ENCODE data around the gene LCLAT1.

LCLAT1 gene

GRCh38 chr2:30516166-30516565 is 69.1 kb downstream of the LCLAT1 start:
- no peak for DNase-seq

- no peak for DNase-seq
Observed at GRCh38 chr2:30519796-30520195, 72.8 kb downstream of the LCLAT1 start.

DNA sequence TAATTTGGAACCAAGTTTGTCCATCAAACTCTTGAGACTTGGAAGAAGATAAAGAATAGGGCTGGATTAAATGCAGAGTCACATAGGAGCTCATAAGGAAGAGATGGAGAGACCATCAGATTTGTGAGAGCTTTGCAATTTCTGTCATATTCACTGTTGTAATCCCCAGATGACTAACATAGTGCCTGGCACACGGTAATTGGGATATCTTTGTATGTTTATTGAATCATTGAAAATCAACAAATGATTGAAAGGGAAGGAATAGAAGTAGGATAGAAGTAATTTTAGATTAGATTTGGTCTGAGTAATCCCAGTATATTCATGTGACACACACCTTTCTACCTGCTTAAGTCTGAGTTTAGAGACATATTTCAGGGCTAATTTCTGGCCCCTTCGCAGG is 75.4 kb downstream of the LCLAT1 start:
- DNase-seq: no peak

DNA sequence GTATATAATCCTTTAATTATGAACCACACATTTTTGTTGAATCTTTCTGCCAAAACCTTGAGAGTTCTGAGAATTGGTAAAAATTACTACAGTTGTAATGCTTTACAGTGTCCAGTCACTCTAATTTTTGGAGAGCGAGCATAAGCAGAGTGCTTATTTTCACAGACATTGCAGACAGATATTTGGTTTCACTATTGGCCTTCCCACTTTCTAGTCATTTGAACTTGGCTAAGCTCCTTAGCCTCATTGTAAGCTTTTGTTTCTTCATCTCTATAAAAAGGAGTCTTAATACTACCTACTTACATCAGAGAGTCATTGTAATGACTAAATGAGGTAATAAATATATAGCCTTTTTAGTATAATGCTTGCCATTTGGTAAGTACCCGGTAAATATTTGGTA is 80.4 kb downstream of the LCLAT1 start:
- peak; percentile 7 for DNase-seq

DNA sequence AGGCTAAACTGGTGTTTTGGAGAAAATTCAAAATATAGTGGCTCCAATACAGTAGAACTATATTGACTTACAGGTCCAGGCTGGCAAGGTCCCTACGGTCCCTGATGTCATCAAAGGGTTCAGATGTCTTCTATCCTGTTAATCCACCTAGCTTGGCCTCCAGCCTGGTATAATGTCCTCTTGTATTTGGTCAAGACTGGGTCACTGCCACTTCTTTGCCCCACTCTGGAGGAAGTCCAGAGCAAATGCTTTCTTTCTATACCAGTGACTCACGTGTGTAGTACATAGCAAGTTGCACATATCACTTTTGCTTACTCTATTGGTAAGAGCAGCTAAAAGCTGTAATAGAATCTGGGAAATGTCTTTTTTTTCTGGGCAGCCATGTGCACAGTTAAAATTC is 80.8 kb downstream of the LCLAT1 start:
- DNase-seq: peak; percentile 25

GRCh38 chr2:30530346-30530745 is 83.3 kb downstream of the LCLAT1 start:
- DNase-seq: no peak

DNA sequence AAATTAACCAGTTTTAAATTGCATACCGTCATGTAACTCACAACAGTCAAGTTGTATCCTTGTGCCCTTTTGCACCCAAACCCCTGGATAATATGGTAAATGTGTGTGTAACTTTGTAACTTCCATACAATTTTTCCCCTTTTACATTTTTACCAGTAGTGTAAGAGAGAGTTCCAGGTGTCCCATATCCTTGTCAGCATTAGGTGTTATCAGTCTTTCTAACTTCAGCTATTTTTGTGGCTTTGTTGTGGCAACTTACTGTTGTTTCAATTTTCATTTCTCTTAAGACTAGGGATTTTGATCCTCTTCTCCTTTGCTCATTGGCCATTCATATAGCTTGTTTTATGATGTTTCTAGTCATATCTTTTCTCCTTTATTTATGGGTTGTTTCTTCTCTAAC is 94.6 kb downstream of the LCLAT1 start:
- no peak for DNase-seq

- DNase-seq: no peak
Observed at GRCh38 chr2:30545875-30546274, 98.8 kb downstream of the LCLAT1 start.

GRCh38 chr2:30548386-30548785 is 101.3 kb downstream of the LCLAT1 start:
- no peak for DNase-seq

DNA sequence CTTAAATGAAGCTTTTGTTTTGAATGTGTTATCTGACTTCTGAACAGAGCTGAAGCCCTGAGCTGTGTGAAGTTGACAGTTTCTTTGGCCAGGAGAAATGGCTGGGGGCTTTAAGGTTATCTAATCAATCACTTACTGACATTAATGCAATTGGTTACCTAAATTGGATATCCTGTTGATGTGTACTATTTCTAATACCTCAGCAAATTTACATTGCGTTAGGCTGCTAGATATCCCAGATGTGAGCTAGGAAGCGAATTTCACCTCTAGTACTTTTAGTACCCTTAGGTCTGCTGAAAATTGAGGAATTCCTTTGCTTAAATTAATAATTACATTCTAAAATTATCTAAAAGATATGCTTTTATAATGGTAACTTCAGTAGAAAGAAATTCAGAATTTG is 102.0 kb downstream of the LCLAT1 start:
- no peak for DNase-seq

DNA sequence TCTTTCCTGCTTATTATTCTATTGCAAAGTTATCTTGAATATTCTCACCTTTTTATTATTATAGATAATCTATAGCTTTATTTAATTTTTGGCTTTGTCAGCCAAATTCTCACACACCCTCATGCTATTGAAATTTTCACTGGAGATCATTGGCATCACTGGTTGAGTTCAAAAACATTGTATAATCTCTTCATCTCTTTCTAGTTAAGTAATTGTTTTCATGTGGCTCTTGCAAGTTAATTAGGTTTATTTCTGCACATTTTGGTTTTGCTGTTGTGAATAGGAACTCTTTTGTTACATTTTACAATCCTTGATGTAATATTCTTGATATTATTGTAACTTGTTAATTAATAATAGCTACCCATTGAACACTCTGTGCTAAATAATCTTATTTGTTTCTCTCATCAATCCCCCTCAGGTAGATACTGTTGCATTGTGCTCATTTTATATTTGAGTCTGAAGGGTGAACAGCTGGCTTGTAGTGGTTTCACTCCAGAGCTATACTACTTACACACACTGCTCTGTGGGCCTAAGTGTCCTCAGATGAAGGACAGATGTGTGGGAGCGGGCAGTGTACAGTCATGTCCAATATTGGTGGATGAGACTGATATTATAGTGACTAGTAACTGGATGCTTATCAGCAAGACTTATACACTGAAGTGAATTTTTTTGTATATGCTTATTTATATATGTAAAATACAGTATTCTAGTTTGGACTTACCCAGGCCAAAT is 112.7 kb downstream of the LCLAT1 start:
- DNase-seq: no peak

GRCh38 chr2:30561349-30561748 is 114.3 kb downstream of the LCLAT1 start:
- no peak for DNase-seq

DNA sequence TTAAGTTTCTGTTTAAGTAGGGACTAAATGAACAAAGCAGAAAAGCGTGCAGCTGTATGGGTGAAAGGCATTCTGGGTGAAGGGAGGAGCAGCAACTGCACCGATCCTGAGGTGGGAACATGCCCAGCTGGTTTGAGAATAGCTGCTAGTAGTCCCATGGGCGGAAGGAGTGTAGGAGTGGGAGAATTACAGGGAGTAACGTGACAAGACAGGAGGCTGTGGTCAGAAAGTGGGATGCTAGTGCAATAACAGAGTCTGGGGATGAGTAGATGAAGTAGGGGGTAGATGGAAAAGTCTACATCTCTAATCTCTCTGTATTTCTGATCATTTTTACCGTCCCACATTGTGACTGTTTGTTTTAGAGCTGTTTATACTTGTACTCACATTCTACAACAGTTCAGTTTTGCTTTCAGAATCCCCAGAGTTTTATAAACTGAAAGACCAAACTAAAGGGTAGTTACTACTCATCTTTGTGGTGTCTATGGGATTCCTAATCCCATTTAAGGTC is 118.9 kb downstream of the LCLAT1 start:
- no peak for DNase-seq

- DNase-seq: no peak
Observed at GRCh38 chr2:30566631-30567030, 119.6 kb downstream of the LCLAT1 start.

DNA sequence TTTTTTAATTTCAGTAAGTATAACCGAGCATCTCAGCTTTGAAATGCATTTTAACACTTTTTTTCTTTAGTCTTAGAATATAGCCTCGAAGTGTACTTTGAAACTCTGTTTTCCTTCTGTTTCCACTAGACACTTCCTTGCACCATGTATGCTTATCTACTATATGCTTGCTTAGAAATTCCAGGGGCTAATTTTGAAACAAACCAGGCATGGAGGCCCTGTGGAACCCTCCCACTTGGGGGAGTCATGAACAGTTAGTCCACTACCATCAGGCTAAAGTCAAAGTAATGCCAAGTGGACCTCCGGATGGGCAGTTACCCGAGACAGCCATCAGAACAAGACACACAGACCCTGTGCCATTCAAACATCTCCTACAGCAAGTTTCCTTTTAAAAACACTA is 120.3 kb downstream of the LCLAT1 start:
- DNase-seq: no peak

DNA sequence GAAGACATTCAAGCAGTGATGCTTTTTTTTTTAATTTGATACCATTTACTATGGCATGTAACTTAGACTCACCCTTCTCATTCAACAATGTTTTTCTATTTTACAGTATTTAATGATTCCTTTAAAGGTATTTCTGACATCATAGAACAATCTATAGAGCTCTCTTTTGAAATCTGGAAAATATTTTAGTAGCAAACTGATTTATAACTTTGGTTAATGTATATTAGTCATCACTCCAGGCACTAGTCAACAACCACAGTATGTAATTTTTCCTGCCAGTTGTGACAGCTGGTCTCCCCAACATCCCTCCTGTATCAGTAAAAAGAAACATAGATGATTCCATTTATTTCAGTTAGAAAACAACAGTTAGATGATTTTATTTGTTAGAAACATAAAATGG is 122.9 kb downstream of the LCLAT1 start:
- peak; percentile 8 for DNase-seq

- no peak for DNase-seq
Observed at GRCh38 chr2:30577151-30577550, 130.1 kb downstream of the LCLAT1 start.

GRCh38 chr2:30580391-30580790 is 133.3 kb downstream of the LCLAT1 start:
- no peak for DNase-seq

DNA sequence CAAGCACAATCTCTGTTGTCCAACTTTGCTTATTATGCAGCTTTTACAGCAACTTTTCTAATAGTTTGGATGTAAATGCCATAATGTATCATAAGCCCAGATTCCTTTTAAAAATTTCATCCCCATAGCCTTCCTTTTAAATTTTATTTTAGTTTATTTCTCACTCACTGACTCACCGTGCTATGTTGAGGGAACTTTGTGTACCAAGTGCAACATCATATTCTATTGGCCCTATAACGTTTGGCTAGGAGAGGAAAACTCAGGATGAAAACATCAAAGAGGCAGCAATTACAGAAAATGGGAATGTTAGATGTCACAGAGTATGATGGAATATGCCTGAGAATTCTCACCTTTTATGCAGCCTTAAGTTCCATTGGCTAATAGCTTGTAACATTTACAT is 135.5 kb downstream of the LCLAT1 start:
- DNase-seq: no peak

GRCh38 chr2:30583204-30583749 is 136.2 kb downstream of the LCLAT1 start:
- DNase-seq: no peak

GRCh38 chr2:30584116-30584515 is 137.1 kb downstream of the LCLAT1 start:
- DNase-seq: no peak

GRCh38 chr2:30588994-30589393 is 141.9 kb downstream of the LCLAT1 start:
- DNase-seq: peak; percentile 70

DNA sequence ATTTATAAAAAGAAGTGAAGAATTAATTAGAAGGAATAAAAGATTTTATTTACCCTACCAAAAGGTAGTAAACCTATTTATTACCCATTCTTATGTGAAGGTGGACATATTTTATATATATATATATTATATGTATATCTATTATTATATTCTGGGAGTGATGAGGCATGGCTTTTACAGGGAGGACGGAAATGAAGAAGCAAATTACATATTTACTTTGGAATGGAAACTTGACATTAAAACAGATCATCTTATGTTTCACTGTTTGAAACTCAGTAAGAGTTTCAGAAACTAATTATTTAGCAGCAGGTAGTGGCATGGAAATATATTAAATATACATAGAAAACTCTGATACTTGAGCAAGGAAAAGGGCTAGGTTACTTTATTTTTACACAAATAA is 143.4 kb downstream of the LCLAT1 start:
- no peak for DNase-seq

DNA sequence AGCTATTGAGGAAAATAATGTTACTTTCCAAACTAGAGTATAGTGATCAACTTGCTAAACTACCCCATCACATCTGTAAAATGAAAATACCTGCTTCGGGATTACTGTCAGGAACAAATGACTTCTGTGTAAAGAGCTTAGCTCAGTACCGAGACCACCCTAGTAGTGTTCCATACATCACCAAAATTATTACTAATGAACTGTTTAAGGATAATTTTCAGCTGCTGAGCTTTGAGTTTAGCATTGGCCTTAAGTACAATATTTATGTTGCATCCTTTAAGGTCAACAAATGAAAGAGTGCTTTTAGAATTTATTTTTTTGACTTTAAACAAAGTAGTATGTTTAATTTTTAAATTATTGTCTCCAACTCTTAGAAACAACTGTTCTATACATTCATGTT is 144.1 kb downstream of the LCLAT1 start:
- DNase-seq: no peak

DNA sequence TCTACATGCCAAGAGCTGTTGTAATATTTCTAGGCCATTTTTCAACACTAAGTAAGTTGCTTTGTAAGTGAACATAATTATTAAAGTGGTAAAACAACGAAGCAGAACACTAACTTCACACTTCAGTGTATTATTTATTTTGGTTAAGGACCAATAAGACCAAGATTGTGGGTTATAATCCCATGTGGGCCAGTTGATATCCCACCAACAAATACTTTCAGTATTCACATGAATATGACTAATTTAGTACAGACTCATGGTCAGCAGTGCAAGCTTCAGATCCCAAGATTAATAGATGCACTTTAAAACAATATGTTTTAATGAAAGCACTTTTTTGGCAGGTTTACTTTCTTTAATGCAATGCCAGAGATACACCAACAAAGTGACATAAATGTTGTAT is 154.3 kb downstream of the LCLAT1 start:
- DNase-seq: no peak

Measured in fibroblast of skin of back (primary cell).